Measurements from ENCODE around the gene PTPN18. TPM values are rescaled to one million over a fixed set of nuclear protein-coding genes. Genes with fewer than 3 reads are reported as not detected.

Gene PTPN18
- total RNA-seq, 2 experiments from 2014 or later, result 27.6 to 27.8 TPM

- no peak for TF ChIP-seq CTCF (IDR thresholded peaks at IDR 0.05)
- H3K36me3 Mint-ChIP-seq (ENCODE audit: low read depth), result peaks cover 48% of the 10 kb centered on the region
- H3K4me3 ChIP-seq (ENCODE audit: low read length), result no peak overlapping the region
- H3K36me3 ChIP-seq (ENCODE audit: insufficient read depth, low read length), result peaks cover 22% of the 10 kb centered on the region
- no peak for ATAC-seq (ENCODE audit: poor library complexity)
- H3K27me3 ChIP-seq (ENCODE audit: control insufficient read depth in 1 of 2, insufficient read depth in 2 of 2, low read length in 2 of 2), result no peaks in the 10 kb centered on the region
- ChIA-PET CTCF (no interaction called here), POLR2A (interaction anchor here (0.7 to 4.6 kb wide), 2 partner anchors 33 to 35 kb away, joined by 3 to 32 read pairs; partner anchors contain the start of gene IMP4)
- H3K4me1 ChIP-seq (ENCODE audit: insufficient read depth, low read length), result peaks cover 69% of the 10 kb centered on the region
- intact Hi-C loops (cut with DNase I, micrococcal nuclease), result loop anchor here in 1 of 2 experiments (10.0 kb wide), 4 partner anchors 192 to 1118 kb away; partner anchors contain the start of genes GPR148, MZT2A, MZT2B and PLEKHB2
- peak overlapping the region; percentile 33 for H3K27ac Mint-ChIP-seq
- no peaks in the 10 kb centered on the region for H3K9me3 ChIP-seq (ENCODE audit: control insufficient read depth in 1 of 2, insufficient read depth in 1 of 2, low read length in 2 of 2)
- H3K4me1 Mint-ChIP-seq (ENCODE audit: low read depth), result peaks cover 87% of the 10 kb centered on the region
- H3K9me3 Mint-ChIP-seq, result no peaks in the 10 kb centered on the region
- no peak overlapping the region for H3K4me3 Mint-ChIP-seq
- H3K27me3 Mint-ChIP-seq, result no peaks in the 10 kb centered on the region
- peak overlapping the region in 1 of 2 donors; percentile 40 for H3K27ac ChIP-seq (ENCODE audit: low read depth in 1 of 2, low read length in 2 of 2)
- DNase-seq, result peak in 1 of 14 experiments; percentile 28
Observed at GRCh38 chr2:130376433-130377293, 20.8 kb downstream of the PTPN18 start.

GRCh38 chr2:130377491-130377890 is 21.6 kb downstream of the PTPN18 start:
- no peaks in the 10 kb centered on the region for H3K27me3 ChIP-seq (ENCODE audit: control insufficient read depth in 1 of 2, insufficient read depth in 2 of 2, low read length in 2 of 2)
- Mint-ChIP-seq H3K9me3 (no peaks in the 10 kb centered on the region), H3K27ac (peak overlapping the region; percentile 33), H3K4me1 (ENCODE audit: low read depth) (peaks cover 81% of the 10 kb centered on the region), H3K4me3 (peak overlapping the region; percentile 26), H3K27me3 (no peaks in the 10 kb centered on the region), H3K36me3 (ENCODE audit: low read depth) (peaks cover 50% of the 10 kb centered on the region)
- H3K9me3 ChIP-seq (ENCODE audit: control insufficient read depth in 1 of 2, insufficient read depth in 1 of 2, low read length in 2 of 2), result no peaks in the 10 kb centered on the region
- intact Hi-C loops (cut with DNase I, micrococcal nuclease), result loop anchor here in 1 of 2 experiments (10.0 kb wide), 4 partner anchors 193 to 1117 kb away; partner anchors contain the start of genes GPR148, MZT2A, MZT2B and PLEKHB2
- ATAC-seq (ENCODE audit: poor library complexity) (no peak), DNase-seq (no peak)
- POLR2A ChIA-PET, result interaction anchor here (0.7 to 4.6 kb wide), 3 partner anchors 32 to 45 kb away, joined by 3 to 32 read pairs (median 4); partner anchors contain the start of gene IMP4
- H3K4me3 ChIP-seq (ENCODE audit: low read length), result no peak overlapping the region
- TF ChIP-seq CTCF (IDR thresholded peaks at IDR 0.05), result no peak
- H3K27ac ChIP-seq (ENCODE audit: low read depth in 1 of 2, low read length in 2 of 2), result no peak overlapping the region
- peaks cover 22% of the 10 kb centered on the region for H3K36me3 ChIP-seq (ENCODE audit: insufficient read depth, low read length)
- CTCF ChIA-PET, result no interaction called here
- peaks cover 65% of the 10 kb centered on the region for H3K4me1 ChIP-seq (ENCODE audit: insufficient read depth, low read length)

GRCh38 chr2:130378206-130378897 is 22.5 kb downstream of the PTPN18 start:
- Histone ChIP-seq H3K27ac (ENCODE audit: low read depth in 1 of 2, low read length in 2 of 2) (no peak overlapping the region), H3K9me3 (ENCODE audit: control insufficient read depth in 1 of 2, insufficient read depth in 1 of 2, low read length in 2 of 2) (no peaks in the 10 kb centered on the region), H3K4me1 (ENCODE audit: insufficient read depth, low read length) (peaks cover 56% of the 10 kb centered on the region), H3K36me3 (ENCODE audit: insufficient read depth, low read length) (peaks cover 22% of the 10 kb centered on the region), H3K27me3 (ENCODE audit: control insufficient read depth in 1 of 2, insufficient read depth in 2 of 2, low read length in 2 of 2) (no peaks in the 10 kb centered on the region), H3K4me3 (ENCODE audit: low read length) (no peak overlapping the region)
- POLR2A ChIA-PET, result interaction anchor here (0.7 to 4.6 kb wide), 4 partner anchors 12 to 197 kb away, joined by 4 to 32 read pairs (median 6); partner anchors contain the start of genes IMP4 and SMPD4
- TF ChIP-seq CTCF (IDR thresholded peaks at IDR 0.05), result no peak
- no peak overlapping the region for H3K4me3 Mint-ChIP-seq
- no peaks in the 10 kb centered on the region for H3K27me3 Mint-ChIP-seq
- peaks cover 52% of the 10 kb centered on the region for H3K36me3 Mint-ChIP-seq (ENCODE audit: low read depth)
- intact Hi-C loops (cut with DNase I, micrococcal nuclease), result loop anchor here in 1 of 2 experiments (10.0 kb wide), 4 partner anchors 194 to 1116 kb away; partner anchors contain the start of genes GPR148, MZT2A, MZT2B and PLEKHB2
- H3K27ac Mint-ChIP-seq, result no peak overlapping the region
- CTCF ChIA-PET, result no interaction called here
- no peaks in the 10 kb centered on the region for H3K9me3 Mint-ChIP-seq
- peaks cover 74% of the 10 kb centered on the region for H3K4me1 Mint-ChIP-seq (ENCODE audit: low read depth)
- no peak for ATAC-seq (ENCODE audit: poor library complexity)
- no peak for DNase-seq
